SK-N-SH treated with all-trans-retinoic acid at 6 μM for 48 hours (cell line): ENCODE data around the gene TIMM10B.

Experiments
- ARNTL ChIP-seq: fragments of 450-650 bp; formaldehyde crosslinking; IDR thresholded peaks from 2 replicates; pipeline ENCODE4 v1.5.0; 2020; ENCODE audit warnings: low read depth, mild to moderate bottlenecking, moderate library complexity, borderline replicate concordance
- ISL1 ChIP-seq: fragments of 250-450 bp; sonication (Bioruptor Pico); IDR thresholded peaks from 2 replicates; pipeline ENCODE4 v2.1.2; 2022; ENCODE audit warnings: mild to moderate bottlenecking, moderate library complexity
- POU6F1 ChIP-seq: fragments of 250-450 bp; sonication (Bioruptor Pico); IDR thresholded peaks from 2 replicates; pipeline ENCODE4 v1.8.0; 2021; ENCODE audit warnings: low read depth, mild to moderate bottlenecking, moderate library complexity, borderline replicate concordance
- SNAI2 ChIP-seq: fragments of 250-450 bp; sonication (Bioruptor Pico); IDR thresholded peaks from 2 replicates; pipeline ENCODE4 v1.5.0; 2020; ENCODE audit warnings: mild to moderate bottlenecking, moderate library complexity
- ZFP30 ChIP-seq: fragments of 450-650 bp; formaldehyde crosslinking; IDR thresholded peaks from 2 replicates; pipeline ENCODE4 v1.5.0; 2022; ENCODE audit warnings: mild to moderate bottlenecking, moderate library complexity
- ZNF8 ChIP-seq: fragments of 450-650 bp; formaldehyde crosslinking; IDR thresholded peaks from 2 replicates; pipeline ENCODE4 v1.5.0; 2020; ENCODE audit warnings: mild to moderate bottlenecking, moderate library complexity
- TF ChIP-seq, protein P1 (sequence below): fragments of 250-450 bp; sonication (Bioruptor Pico); IDR thresholded peaks from 2 replicates; pipeline ENCODE4 v1.5.1; 2020; ENCODE audit warnings: low read depth, mild to moderate bottlenecking, moderate library complexity

GRCh38 chr11:6459099-6459450 lies 22.2 kb upstream of the TIMM10B start:
- no peak for TF ChIP-seq ZFP30 (CRISPR knock-in tag)
- TF ChIP-seq POU6F1, result no peak
- no peak for TF ChIP-seq ISL1 (CRISPR knock-in tag)
- TF ChIP-seq ZNF8, result no peak
- TF ChIP-seq ARNTL (CRISPR knock-in tag), result no peak
- no peak for TF ChIP-seq SNAI2 (CRISPR knock-in tag)
- TF ChIP-seq, protein P1, sequence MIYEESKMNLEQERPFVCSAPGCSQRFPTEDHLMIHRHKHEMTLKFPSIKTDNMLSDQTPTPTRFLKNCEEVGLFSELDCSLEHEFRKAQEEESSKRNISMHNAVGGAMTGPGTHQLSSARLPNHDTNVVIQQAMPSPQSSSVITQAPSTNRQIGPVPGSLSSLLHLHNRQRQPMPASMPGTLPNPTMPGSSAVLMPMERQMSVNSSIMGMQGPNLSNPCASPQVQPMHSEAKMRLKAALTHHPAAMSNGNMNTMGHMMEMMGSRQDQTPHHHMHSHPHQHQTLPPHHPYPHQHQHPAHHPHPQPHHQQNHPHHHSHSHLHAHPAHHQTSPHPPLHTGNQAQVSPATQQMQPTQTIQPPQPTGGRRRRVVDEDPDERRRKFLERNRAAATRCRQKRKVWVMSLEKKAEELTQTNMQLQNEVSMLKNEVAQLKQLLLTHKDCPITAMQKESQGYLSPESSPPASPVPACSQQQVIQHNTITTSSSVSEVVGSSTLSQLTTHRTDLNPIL (CRISPR knock-in tag), result no peak
